GM21447 (cell line): Measurements from ENCODE around the gene MICALL1.

Experiments used
- ATAC-seq: cut with Tn5 transposase; IDR thresholded peaks from one replicate; pipeline ENCODE4 v1.9.1; 2021; ENCODE audit not compliant: unreplicated experiment

The MICALL1 gene

GRCh38 chr22:37982151-37982785, 76.2 kb downstream of the MICALL1 start:
- no peak for ATAC-seq

DNA sequence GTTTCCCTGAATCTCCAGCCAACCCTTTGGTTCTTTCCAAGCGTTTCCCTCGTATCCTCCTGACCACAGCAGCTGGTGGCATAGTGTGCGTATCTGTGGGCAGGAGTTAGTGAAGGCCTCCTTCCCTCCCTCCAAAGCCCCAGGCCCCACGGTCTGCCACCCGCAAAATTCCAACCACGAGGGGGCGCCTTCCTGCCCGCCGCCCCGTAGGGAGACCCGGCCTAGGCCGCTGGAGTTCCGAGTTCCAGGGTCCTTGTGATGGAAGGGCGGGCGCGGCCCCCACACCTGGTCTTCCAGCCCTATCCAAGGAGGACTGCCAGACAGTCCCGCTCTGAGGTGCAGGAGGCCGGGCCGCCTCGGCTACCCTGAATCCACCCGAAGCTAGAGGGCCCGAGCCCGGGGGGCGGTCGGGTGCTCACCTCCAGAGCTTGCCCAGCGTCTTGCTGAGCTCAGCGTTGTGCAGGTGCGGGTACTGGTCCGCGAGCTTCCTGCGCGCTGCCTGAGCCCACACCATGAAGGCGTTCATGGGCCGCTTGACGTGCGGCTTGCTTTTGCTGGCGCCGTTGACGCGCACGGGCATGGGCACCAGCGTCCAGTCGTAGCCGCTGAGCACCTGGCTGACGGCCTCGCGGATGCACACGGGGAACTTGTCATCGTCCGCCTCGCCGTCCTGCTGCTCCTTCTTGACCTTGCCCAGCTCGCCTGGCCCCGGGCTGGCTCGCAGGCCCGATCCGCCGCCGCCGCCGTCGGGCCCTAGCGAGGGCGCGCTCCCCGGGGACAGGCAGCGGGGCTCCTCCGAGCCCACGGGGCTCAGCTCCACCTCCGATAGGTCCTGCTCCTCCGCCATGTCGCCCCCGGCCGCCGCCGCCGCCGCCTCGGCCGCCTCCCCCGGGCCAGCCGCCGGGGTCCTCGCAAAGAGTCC, 77.1 kb downstream of the MICALL1 start:
- no peak for ATAC-seq

- ATAC-seq: no peak
These were observed 78.0 kb downstream of the MICALL1 start, which contains the start of gene SOX10 for GRCh38 chr22:37983860-37984791. Gene SOX10 (minus strand): TSS chr22:37984555. CDS start chr22:37983784, 771 bp downstream.

DNA sequence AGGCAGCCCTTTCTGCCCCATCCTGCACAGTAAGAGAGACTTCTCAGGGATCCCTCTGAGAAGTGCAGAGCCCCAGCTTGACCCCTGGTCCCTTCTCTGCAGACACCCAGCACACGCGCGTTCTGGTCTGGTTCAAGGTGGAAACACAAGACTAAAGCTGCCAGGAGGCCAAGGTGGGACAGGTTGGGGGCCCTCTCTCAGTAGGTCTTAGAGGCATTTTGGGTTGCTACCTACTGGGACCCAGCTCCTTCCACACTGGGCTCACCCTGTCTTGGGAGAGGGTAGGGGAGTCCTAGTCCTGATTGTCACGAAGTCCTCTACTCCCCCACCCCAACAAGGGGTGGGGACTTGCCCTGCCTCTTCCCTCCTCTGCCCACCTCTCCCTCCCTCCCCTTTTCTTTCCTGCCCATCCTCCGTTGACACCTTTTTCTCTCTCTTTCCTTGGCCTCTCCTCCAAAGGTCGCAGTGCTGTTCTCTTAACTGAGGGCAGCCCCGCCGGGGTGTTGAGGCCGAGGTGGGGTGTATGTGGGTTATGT, 79.0 kb downstream of the MICALL1 start:
- no peak for ATAC-seq

GRCh38 chr22:37985751-37986281, 79.7 kb downstream of the MICALL1 start:
- no peak for ATAC-seq

DNA sequence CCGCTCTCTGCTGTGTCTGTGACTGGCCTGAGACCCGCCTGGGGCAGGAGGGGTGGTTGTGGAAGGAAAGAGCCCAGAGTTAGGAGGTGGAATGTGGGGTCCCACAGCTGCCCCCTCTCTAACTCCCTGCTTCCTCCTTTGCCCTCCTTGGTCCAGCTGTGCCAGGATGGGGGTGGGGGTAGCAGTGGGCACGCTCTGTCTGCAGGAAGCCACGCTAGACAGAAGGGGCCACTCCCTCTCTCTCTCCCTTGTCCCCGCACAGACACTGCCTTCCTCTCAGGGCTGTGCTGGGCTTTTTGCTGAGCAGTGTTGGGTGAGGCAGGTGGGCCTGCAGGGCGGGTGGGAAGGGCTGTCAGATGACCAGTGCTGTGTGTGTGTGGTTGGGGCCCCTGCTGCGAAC, 80.3 kb downstream of the MICALL1 start:
- no peak for ATAC-seq

DNA sequence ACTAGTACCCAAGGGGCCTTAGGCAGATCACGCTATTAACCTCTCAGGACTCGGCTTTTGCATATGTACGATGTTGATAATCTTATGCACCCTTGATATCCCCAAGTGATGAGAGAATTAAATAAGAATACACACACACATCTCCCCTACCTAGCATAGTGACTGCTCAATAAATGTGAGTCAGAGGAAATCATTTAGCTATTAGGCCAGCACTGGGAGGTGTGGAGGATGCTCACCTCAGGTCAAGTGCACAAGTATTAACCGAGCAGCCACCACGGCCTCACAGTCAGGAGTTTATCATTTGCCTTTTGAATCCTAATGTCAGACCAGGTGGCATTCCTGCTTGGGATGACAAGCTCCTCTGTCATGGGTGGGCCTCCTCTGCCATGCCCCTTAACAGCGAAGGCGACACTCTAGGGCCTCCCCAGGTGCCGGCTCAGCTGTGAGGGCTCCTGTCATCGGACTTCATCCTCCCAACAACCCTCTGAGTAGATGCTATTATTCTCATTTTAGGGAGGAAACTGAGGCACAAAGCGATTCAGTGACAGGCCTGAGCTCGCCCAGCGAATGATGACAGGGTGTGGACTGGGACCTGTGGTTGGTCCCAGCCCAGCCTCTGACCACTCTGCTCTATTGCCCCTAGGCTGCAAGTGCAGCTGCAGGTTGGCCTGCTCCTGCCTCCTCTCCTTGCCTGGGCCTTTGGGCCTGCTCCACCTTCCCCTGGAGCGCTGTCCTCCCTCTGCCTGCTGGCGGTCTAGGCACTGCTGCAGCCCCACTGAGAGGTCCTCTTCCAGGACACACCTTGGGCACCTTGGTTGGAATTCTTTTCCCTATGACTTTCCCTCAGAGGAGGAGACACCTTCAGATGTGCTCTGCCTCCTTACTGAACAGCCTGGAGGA, 83.3 kb downstream of the MICALL1 start:
- ATAC-seq: no peak

- ATAC-seq: no peak
These were observed 84.2 kb downstream of the MICALL1 start for GRCh38 chr22:37990301-37990700.

DNA sequence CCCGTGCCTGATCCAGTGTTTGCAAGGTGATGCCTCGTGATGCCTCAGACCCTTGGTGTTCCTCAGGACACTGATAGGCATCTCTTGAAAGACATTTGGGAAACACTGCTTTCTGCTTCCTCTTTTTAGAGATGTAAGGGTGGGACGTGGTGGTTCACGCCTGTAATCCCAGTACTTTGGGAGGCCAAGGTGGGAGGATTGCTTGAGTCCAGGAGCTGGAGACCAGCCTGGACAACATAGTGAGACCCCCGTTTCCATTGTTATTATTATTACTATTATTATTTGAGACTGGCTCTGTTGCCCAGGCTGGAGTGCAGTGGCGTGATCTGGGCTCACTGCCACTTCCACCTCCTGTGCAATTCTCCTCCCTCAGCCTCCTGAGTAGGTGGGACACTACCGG, 84.8 kb downstream of the MICALL1 start:
- ATAC-seq: no peak

GRCh38 chr22:37991731-37992442, 85.8 kb downstream of the MICALL1 start:
- no peak for ATAC-seq
